WTC11 (cell line): ENCODE measurements around the gene SPIRE1. TPM values are rescaled to one million over a fixed set of nuclear protein-coding genes. Genes with fewer than 3 reads are reported as not detected.

Experiments used
- ATAC-seq: fragments of 200-7000 bp; cut with Tn5 transposase; 2 replicates; pipeline ENCODE4 v1.10.0; 2021; ENCODE audit warnings: mild to moderate bottlenecking, moderate library complexity
- CTCF ChIA-PET: fragments of 300-600 bp; sonication (Branson Sonifier 250); formaldehyde crosslinking; loops from one replicate; lab custom pipeline; 2021; ENCODE audit warnings: antibody characterized with exemption; lab: Charles Lee
- POLR2A ChIA-PET: fragments of 350-600 bp; sonication (Branson Sonifier 250); formaldehyde crosslinking; loops from one replicate; lab custom pipeline; 2021; ENCODE audit warnings: antibody characterized with exemption; lab: Charles Lee
- DNase-seq: peaks from one replicate; pipeline ENCODE4 v3.0.0; 2021; ENCODE audit warnings: low spot score
- H3K27ac Mint-ChIP-seq: 2 replicates; pipeline ENCODE4 v1.8.0; 2021; ENCODE audit warnings: mixed read lengths
- H3K27me3 Mint-ChIP-seq: 2 replicates; pipeline ENCODE4 v1.8.0; 2021; ENCODE audit warnings: low read depth, mild to moderate bottlenecking, moderate library complexity, mixed read lengths
- H3K36me3 Mint-ChIP-seq: 2 replicates; pipeline ENCODE4 v1.8.0; 2021; ENCODE audit warnings: mixed read lengths
- H3K4me1 Mint-ChIP-seq: 2 replicates; pipeline ENCODE4 v1.8.0; 2022; ENCODE audit warnings: mixed read lengths
- H3K4me3 Mint-ChIP-seq: 2 replicates; pipeline ENCODE4 v1.8.0; 2021; ENCODE audit warnings: mild to moderate bottlenecking, moderate library complexity, mixed read lengths
- H3K9me3 Mint-ChIP-seq: 2 replicates; pipeline ENCODE4 v1.8.0; 2021; ENCODE audit warnings: mixed read lengths
- GTF2I ChIP-seq: fragments of 250-450 bp; sonication (Bioruptor Pico); conservative IDR thresholded peaks from 2 replicates; pipeline ENCODE4 v1.4.0; 2021; ENCODE audit warnings: mild to moderate bottlenecking
- HMGA2 ChIP-seq: fragments of 250-450 bp; sonication (Bioruptor Pico); IDR thresholded peaks from 2 replicates; pipeline ENCODE4 v1.4.0; 2021; ENCODE audit warnings: mild to moderate bottlenecking, moderate library complexity
- IRF2 ChIP-seq: sonication (generic); formaldehyde crosslinking; IDR thresholded peaks from 2 replicates; pipeline ENCODE4 v1.8.0; 2022; ENCODE audit warnings: low read depth, missing genetic modification reagents, borderline replicate concordance
- OVOL2 ChIP-seq: fragments of 250-450 bp; sonication (Bioruptor Pico); IDR thresholded peaks from 2 replicates; pipeline ENCODE4 v1.9.0; 2021; ENCODE audit warnings: mild to moderate bottlenecking, borderline replicate concordance
- RELA ChIP-seq: sonication (generic); formaldehyde crosslinking; IDR thresholded peaks from 2 replicates; pipeline ENCODE4 v1.8.1; 2022; ENCODE audit warnings: missing genetic modification reagents, mild to moderate bottlenecking, borderline replicate concordance
- TCF7 ChIP-seq: sonication (generic); formaldehyde crosslinking; IDR thresholded peaks from 2 replicates; pipeline ENCODE4 v1.8.0; 2022; ENCODE audit warnings: mild to moderate bottlenecking, low read depth, missing genetic modification reagents, moderate library complexity
- ZBTB21 ChIP-seq: sonication (generic); formaldehyde crosslinking; IDR thresholded peaks from 2 replicates; pipeline ENCODE4 v1.8.1; 2023; ENCODE audit warnings: mild to moderate bottlenecking, missing genetic modification reagents, borderline replicate concordance
- ZNF232 ChIP-seq: sonication (generic); formaldehyde crosslinking; IDR thresholded peaks from 2 replicates; pipeline ENCODE4 v1.8.0; 2022; ENCODE audit warnings: mild to moderate bottlenecking, missing genetic modification reagents
- ZNF423 ChIP-seq: fragments of 250-450 bp; sonication (Bioruptor Pico); IDR thresholded peaks from 2 replicates; pipeline ENCODE4 v2.1.2; 2022; ENCODE audit warnings: mild to moderate bottlenecking, moderate library complexity
- total RNA-seq: library from RNA; stranded (reverse); gene quantifications from 3 replicates; pipeline ENCODE4 v1.2.3, GENCODE V29; 2021
- TF ChIP-seq, protein P1 (sequence below): sonication (generic); formaldehyde crosslinking; IDR thresholded peaks from 2 replicates; pipeline ENCODE4 v1.8.1; 2022; ENCODE audit warnings: missing genetic modification reagents, borderline replicate concordance
- TF ChIP-seq, protein P2 (sequence below): sonication (generic); formaldehyde crosslinking; IDR thresholded peaks from 2 replicates; pipeline ENCODE4 v1.8.0; 2022; ENCODE audit warnings: mild to moderate bottlenecking, missing genetic modification reagents
- TF ChIP-seq, protein P3 (sequence below): sonication (generic); formaldehyde crosslinking; IDR thresholded peaks from 2 replicates; pipeline ENCODE4 v1.8.0; 2023; ENCODE audit warnings: missing genetic modification reagents, mild to moderate bottlenecking, borderline replicate concordance
- TF ChIP-seq, protein P4 (sequence below): sonication (generic); formaldehyde crosslinking; IDR thresholded peaks from 2 replicates; pipeline ENCODE4 v1.8.1; 2022; ENCODE audit warnings: low read depth, missing genetic modification reagents, borderline replicate concordance
- TF ChIP-seq, protein P5 (sequence below): sonication (generic); formaldehyde crosslinking; IDR thresholded peaks from 2 replicates; pipeline ENCODE4 v1.8.0; 2023; ENCODE audit warnings: missing genetic modification reagents
- TF ChIP-seq, protein P6 (sequence below): sonication (generic); formaldehyde crosslinking; IDR thresholded peaks from 2 replicates; pipeline ENCODE4 v1.8.1; 2023; ENCODE audit warnings: mild to moderate bottlenecking, missing genetic modification reagents
- TF ChIP-seq, protein P7 (sequence below): fragments of 250-450 bp; sonication (Bioruptor Pico); IDR thresholded peaks from 2 replicates; pipeline ENCODE4 v1.9.0; 2021; ENCODE audit warnings: mild to moderate bottlenecking, borderline replicate concordance

Gene SPIRE1
- total RNA-seq, 1 experiment from 2014 or later = 19.3 TPM

DNA sequence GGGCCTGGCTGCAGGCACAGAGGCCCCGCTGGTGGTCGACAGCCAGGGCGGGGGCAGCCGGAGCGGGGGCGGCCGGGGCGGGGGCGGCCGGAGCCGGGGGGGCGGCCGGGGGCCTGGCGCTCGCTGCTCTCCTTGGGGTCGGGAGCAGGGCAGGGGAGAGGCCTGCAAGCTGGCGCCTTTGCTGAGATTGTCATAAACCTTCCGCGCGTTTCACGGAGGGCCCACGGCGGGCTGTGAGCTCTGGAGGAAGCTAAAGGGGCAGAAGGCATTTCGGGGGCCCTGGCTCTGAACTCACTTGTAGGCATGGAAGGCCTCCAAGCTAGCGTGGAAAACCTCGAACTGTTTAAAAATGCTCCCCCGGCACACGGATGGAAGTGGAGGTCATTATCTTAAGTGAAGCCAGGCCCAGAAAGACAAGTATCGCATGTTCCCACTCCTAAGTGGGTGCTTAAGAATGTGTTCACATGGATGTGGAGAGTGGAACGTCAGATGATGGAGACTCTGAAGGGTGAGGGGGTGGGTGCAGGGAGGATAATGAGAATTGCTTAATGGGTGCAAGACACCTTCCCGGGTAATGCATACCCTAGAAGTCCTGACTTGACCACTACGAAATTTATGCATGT lies 249.5 kb downstream of the SPIRE1 start:
- H3K9me3 Mint-ChIP-seq = no peaks in the 10 kb centered on the region
- ATAC-seq = no peak
- peaks cover 39% of the 10 kb centered on the region for H3K27me3 Mint-ChIP-seq
- peak overlapping the region; percentile 70 for H3K4me3 Mint-ChIP-seq
- POLR2A ChIA-PET = interaction anchor here (1.0 to 1.1 kb wide), 4 partner anchors 11 to 31 kb away, joined by 4 to 5 read pairs (median 4); partner anchors contain the start of gene AFG3L2
- CTCF ChIA-PET = interaction anchor here (0.6 to 1.3 kb wide), 9 partner anchors 11 to 319 kb away, joined by 3 to 14 read pairs (median 5); partner anchors contain the start of gene AFG3L2
- H3K4me1 Mint-ChIP-seq = peaks cover 20% of the 10 kb centered on the region
- H3K36me3 Mint-ChIP-seq = no peaks in the 10 kb centered on the region
- no peak for DNase-seq
- H3K27ac Mint-ChIP-seq = no peak overlapping the region
- TF ChIP-seq, protein P1, sequence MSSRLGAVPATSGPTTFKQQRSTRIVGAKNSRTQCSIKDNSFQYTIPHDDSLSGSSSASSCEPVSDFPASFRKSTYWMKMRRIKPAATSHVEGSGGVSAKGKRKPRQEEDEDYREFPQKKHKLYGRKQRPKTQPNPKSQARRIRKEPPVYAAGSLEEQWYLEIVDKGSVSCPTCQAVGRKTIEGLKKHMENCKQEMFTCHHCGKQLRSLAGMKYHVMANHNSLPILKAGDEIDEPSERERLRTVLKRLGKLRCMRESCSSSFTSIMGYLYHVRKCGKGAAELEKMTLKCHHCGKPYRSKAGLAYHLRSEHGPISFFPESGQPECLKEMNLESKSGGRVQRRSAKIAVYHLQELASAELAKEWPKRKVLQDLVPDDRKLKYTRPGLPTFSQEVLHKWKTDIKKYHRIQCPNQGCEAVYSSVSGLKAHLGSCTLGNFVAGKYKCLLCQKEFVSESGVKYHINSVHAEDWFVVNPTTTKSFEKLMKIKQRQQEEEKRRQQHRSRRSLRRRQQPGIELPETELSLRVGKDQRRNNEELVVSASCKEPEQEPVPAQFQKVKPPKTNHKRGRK (CRISPR knock-in tag) = no peak
- TF ChIP-seq HMGA2 (CRISPR knock-in tag) (no peak), ZNF423 (CRISPR knock-in tag) (no peak), RELA (CRISPR knock-in tag) (no peak), ZNF232 (CRISPR knock-in tag) (no peak; the same call in 1 of the 2 replicates), GTF2I (CRISPR knock-in tag) (no peak), OVOL2 (no peak), TCF7 (CRISPR knock-in tag) (no peak), ZBTB21 (CRISPR knock-in tag) (no peak), IRF2 (CRISPR knock-in tag) (no peak)
- TF ChIP-seq, protein P2, sequence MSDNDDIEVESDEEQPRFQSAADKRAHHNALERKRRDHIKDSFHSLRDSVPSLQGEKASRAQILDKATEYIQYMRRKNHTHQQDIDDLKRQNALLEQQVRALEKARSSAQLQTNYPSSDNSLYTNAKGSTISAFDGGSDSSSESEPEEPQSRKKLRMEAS = no peak
- TF ChIP-seq, protein P3, sequence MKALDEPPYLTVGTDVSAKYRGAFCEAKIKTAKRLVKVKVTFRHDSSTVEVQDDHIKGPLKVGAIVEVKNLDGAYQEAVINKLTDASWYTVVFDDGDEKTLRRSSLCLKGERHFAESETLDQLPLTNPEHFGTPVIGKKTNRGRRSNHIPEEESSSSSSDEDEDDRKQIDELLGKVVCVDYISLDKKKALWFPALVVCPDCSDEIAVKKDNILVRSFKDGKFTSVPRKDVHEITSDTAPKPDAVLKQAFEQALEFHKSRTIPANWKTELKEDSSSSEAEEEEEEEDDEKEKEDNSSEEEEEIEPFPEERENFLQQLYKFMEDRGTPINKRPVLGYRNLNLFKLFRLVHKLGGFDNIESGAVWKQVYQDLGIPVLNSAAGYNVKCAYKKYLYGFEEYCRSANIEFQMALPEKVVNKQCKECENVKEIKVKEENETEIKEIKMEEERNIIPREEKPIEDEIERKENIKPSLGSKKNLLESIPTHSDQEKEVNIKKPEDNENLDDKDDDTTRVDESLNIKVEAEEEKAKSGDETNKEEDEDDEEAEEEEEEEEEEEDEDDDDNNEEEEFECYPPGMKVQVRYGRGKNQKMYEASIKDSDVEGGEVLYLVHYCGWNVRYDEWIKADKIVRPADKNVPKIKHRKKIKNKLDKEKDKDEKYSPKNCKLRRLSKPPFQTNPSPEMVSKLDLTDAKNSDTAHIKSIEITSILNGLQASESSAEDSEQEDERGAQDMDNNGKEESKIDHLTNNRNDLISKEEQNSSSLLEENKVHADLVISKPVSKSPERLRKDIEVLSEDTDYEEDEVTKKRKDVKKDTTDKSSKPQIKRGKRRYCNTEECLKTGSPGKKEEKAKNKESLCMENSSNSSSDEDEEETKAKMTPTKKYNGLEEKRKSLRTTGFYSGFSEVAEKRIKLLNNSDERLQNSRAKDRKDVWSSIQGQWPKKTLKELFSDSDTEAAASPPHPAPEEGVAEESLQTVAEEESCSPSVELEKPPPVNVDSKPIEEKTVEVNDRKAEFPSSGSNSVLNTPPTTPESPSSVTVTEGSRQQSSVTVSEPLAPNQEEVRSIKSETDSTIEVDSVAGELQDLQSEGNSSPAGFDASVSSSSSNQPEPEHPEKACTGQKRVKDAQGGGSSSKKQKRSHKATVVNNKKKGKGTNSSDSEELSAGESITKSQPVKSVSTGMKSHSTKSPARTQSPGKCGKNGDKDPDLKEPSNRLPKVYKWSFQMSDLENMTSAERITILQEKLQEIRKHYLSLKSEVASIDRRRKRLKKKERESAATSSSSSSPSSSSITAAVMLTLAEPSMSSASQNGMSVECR = no peak
- TF ChIP-seq, protein P4, sequence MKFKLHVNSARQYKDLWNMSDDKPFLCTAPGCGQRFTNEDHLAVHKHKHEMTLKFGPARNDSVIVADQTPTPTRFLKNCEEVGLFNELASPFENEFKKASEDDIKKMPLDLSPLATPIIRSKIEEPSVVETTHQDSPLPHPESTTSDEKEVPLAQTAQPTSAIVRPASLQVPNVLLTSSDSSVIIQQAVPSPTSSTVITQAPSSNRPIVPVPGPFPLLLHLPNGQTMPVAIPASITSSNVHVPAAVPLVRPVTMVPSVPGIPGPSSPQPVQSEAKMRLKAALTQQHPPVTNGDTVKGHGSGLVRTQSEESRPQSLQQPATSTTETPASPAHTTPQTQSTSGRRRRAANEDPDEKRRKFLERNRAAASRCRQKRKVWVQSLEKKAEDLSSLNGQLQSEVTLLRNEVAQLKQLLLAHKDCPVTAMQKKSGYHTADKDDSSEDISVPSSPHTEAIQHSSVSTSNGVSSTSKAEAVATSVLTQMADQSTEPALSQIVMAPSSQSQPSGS (CRISPR knock-in tag) = no peak
- TF ChIP-seq, protein P5, sequence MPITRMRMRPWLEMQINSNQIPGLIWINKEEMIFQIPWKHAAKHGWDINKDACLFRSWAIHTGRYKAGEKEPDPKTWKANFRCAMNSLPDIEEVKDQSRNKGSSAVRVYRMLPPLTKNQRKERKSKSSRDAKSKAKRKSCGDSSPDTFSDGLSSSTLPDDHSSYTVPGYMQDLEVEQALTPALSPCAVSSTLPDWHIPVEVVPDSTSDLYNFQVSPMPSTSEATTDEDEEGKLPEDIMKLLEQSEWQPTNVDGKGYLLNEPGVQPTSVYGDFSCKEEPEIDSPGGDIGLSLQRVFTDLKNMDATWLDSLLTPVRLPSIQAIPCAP = no peak
- TF ChIP-seq, protein P6, sequence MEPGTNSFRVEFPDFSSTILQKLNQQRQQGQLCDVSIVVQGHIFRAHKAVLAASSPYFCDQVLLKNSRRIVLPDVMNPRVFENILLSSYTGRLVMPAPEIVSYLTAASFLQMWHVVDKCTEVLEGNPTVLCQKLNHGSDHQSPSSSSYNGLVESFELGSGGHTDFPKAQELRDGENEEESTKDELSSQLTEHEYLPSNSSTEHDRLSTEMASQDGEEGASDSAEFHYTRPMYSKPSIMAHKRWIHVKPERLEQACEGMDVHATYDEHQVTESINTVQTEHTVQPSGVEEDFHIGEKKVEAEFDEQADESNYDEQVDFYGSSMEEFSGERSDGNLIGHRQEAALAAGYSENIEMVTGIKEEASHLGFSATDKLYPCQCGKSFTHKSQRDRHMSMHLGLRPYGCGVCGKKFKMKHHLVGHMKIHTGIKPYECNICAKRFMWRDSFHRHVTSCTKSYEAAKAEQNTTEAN (CRISPR knock-in tag) = no peak
- TF ChIP-seq, protein P7, sequence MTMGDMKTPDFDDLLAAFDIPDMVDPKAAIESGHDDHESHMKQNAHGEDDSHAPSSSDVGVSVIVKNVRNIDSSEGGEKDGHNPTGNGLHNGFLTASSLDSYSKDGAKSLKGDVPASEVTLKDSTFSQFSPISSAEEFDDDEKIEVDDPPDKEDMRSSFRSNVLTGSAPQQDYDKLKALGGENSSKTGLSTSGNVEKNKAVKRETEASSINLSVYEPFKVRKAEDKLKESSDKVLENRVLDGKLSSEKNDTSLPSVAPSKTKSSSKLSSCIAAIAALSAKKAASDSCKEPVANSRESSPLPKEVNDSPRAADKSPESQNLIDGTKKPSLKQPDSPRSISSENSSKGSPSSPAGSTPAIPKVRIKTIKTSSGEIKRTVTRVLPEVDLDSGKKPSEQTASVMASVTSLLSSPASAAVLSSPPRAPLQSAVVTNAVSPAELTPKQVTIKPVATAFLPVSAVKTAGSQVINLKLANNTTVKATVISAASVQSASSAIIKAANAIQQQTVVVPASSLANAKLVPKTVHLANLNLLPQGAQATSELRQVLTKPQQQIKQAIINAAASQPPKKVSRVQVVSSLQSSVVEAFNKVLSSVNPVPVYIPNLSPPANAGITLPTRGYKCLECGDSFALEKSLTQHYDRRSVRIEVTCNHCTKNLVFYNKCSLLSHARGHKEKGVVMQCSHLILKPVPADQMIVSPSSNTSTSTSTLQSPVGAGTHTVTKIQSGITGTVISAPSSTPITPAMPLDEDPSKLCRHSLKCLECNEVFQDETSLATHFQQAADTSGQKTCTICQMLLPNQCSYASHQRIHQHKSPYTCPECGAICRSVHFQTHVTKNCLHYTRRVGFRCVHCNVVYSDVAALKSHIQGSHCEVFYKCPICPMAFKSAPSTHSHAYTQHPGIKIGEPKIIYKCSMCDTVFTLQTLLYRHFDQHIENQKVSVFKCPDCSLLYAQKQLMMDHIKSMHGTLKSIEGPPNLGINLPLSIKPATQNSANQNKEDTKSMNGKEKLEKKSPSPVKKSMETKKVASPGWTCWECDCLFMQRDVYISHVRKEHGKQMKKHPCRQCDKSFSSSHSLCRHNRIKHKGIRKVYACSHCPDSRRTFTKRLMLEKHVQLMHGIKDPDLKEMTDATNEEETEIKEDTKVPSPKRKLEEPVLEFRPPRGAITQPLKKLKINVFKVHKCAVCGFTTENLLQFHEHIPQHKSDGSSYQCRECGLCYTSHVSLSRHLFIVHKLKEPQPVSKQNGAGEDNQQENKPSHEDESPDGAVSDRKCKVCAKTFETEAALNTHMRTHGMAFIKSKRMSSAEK (CRISPR knock-in tag) = no peak
